ENCODE results near the gene OR51I1. TPM values are rescaled to one million over a fixed set of nuclear protein-coding genes. Genes with fewer than 3 reads are reported as not detected.

Gene OR51I1
- total and polyA plus RNA-seq, 7 donors, result not detected

DNA sequence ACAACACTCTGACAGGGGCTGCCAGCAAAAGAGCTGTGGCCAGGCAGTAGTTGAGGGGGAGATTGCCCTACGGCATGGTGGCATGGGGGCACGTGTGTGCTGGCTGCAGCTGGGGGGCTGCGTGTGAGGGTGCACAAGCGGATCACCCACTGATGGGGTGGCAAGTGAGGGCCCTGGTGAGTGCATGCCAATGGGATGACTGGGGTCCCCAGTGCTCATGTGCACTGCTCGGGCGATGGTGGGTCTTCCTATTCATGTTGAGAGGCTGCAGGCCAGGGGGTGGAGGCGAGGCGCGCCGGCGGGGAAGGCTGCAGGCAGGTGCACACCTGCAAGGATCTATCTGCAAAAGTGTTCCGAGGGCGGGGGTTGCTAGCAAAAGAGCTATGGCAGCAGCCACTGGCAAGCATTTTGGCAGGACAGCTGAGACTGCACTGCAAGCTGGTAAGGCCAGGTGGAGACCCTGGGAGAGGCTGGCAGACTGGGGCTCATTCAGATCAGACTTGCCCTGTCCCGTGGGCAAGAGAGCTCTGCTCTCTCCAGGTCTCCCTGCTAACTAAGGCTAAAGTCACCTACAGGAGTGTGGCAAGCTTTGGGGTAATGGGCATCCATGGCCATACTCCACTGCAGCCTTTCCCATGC lies 19.8 kb upstream of the OR51I1 start:
- Histone ChIP-seq H3K9me3 (no peaks in the 10 kb centered on the region), H3K4me3 (no peak overlapping the region), H3K4me1 (no peaks in the 10 kb centered on the region), H3K27me3 (ENCODE audit: insufficient read depth in 3 of 3, low read length in 2 of 3) (no peaks in the 10 kb centered on the region), H3K36me3 (ENCODE audit: insufficient read depth in 1 of 2, low read depth in 1 of 2) (no peaks in the 10 kb centered on the region), H3K27ac (no peak overlapping the region)
- intact Hi-C loops (cut with DNase I), result no loop called here
- no peak for ATAC-seq
- TF ChIP-seq, protein P1, sequence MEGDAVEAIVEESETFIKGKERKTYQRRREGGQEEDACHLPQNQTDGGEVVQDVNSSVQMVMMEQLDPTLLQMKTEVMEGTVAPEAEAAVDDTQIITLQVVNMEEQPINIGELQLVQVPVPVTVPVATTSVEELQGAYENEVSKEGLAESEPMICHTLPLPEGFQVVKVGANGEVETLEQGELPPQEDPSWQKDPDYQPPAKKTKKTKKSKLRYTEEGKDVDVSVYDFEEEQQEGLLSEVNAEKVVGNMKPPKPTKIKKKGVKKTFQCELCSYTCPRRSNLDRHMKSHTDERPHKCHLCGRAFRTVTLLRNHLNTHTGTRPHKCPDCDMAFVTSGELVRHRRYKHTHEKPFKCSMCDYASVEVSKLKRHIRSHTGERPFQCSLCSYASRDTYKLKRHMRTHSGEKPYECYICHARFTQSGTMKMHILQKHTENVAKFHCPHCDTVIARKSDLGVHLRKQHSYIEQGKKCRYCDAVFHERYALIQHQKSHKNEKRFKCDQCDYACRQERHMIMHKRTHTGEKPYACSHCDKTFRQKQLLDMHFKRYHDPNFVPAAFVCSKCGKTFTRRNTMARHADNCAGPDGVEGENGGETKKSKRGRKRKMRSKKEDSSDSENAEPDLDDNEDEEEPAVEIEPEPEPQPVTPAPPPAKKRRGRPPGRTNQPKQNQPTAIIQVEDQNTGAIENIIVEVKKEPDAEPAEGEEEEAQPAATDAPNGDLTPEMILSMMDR (IDR thresholded peaks at IDR 0.05), result no peak
- 89% methylated on average over 14 of the region's 14 CpGs for WGBS, 3 donors
- peak in 1 of 2 donors; percentile 39 for DNase-seq

DNA sequence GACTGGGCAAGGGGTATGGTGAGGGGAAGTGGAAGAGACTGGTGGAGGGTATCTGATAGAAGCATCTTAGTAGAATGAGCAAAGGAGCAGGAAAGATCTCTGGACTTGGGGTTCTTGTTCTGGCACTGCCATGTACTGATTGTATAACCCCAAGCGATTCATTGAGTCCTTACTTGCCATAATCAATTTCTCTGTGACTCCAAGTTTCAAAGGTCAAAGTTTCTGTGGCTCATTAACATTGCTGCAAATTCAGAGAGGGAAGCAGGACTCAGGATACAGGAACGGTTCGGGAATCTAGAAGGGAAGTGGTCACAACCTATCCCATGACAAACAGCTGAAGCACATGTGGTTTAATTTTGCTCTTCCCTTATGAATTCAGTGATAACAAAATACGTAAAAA lies 8.1 kb upstream of the OR51I1 start:
- Histone ChIP-seq H3K27ac (no peak overlapping the region), H3K4me1 (no peaks in the 10 kb centered on the region), H3K27me3 (ENCODE audit: insufficient read depth in 3 of 3, low read length in 2 of 3) (no peaks in the 10 kb centered on the region), H3K9me3 (no peaks in the 10 kb centered on the region), H3K36me3 (ENCODE audit: insufficient read depth in 1 of 2, low read depth in 1 of 2) (no peaks in the 10 kb centered on the region), H3K4me3 (no peak overlapping the region)
- 68 to 83% (median 79%) methylated on average over 4 of the region's 4 CpGs for WGBS, 3 donors
- DNase-seq (no peak), ATAC-seq (no peak)
- intact Hi-C loops (cut with DNase I), result no loop called here
- TF ChIP-seq, protein P1 (IDR thresholded peaks at IDR 0.05), result no peak

GRCh38 chr11:5449023-5449422 lies 7.7 kb upstream of the OR51I1 start, which contains the start of gene OR51I2:
Gene OR51I2 (plus strand): TSS chr11:5449323. CDS start chr11:5453489, 4,166 bp downstream.
- Histone ChIP-seq H3K9me3 (no peaks in the 10 kb centered on the region), H3K4me1 (no peaks in the 10 kb centered on the region), H3K27ac (no peak within 1 kb of the TSS), H3K4me3 (no peak within 1 kb of the TSS), H3K36me3 (ENCODE audit: insufficient read depth in 1 of 2, low read depth in 1 of 2) (no peaks in the 10 kb centered on the region), H3K27me3 (ENCODE audit: insufficient read depth in 3 of 3, low read length in 2 of 3) (no peaks in the 10 kb centered on the region)
- WGBS, 3 donors, result 89 to 92% (median 92%) methylated on average over 2 of the region's 2 CpGs
- no peak for DNase-seq
- ATAC-seq, result no peak
- TF ChIP-seq, protein P1 (IDR thresholded peaks at IDR 0.05), result no peak
- intact Hi-C loops (cut with DNase I), result no loop called here

- TF ChIP-seq, protein P1 (IDR thresholded peaks at IDR 0.05), result no peak
- DNase-seq (no peak), ATAC-seq (no peak)
- WGBS, 3 donors, result 34 to 72% (median 48%) methylated on average over 2 of the region's 2 CpGs
- Histone ChIP-seq H3K4me3 (no peak overlapping the region), H3K36me3 (ENCODE audit: insufficient read depth in 1 of 2, low read depth in 1 of 2) (no peaks in the 10 kb centered on the region), H3K9me3 (no peaks in the 10 kb centered on the region), H3K4me1 (no peaks in the 10 kb centered on the region), H3K27me3 (ENCODE audit: insufficient read depth in 3 of 3, low read length in 2 of 3) (no peaks in the 10 kb centered on the region), H3K27ac (no peak overlapping the region)
- intact Hi-C loops (cut with DNase I), result no loop called here
Observed at GRCh38 chr11:5443835-5444393, 2.6 kb upstream of the OR51I1 start.

Data from psoas muscle (tissue), 8 donors.